ENCODE measurements around the gene CRACR2A.

The CRACR2A gene

GRCh38 chr12:3668479-3669165 is 84.3 kb downstream of the CRACR2A start:
- Mint-ChIP-seq H3K9me3 (ENCODE audit: low read depth) (no peaks in the 10 kb centered on the region), H3K4me1 (ENCODE audit: low read depth) (no peaks in the 10 kb centered on the region), H3K27ac (no peak overlapping the region), H3K36me3 (peaks cover 14% of the 10 kb centered on the region), H3K4me3 (no peak overlapping the region), H3K27me3 (no peaks in the 10 kb centered on the region)

GRCh38 chr12:3667485-3667884 is 85.4 kb downstream of the CRACR2A start:
- Mint-ChIP-seq H3K27me3 (no peaks in the 10 kb centered on the region), H3K4me1 (ENCODE audit: low read depth) (no peaks in the 10 kb centered on the region), H3K4me3 (no peak overlapping the region), H3K27ac (no peak overlapping the region), H3K9me3 (ENCODE audit: low read depth) (no peaks in the 10 kb centered on the region), H3K36me3 (peaks cover 13% of the 10 kb centered on the region)

- no peak overlapping the region for H3K4me3 Mint-ChIP-seq
- H3K9me3 Mint-ChIP-seq (ENCODE audit: low read depth): no peaks in the 10 kb centered on the region
- H3K27ac Mint-ChIP-seq: no peak overlapping the region
- H3K27me3 Mint-ChIP-seq: no peaks in the 10 kb centered on the region
- H3K36me3 Mint-ChIP-seq: peaks cover 12% of the 10 kb centered on the region
- H3K4me1 Mint-ChIP-seq (ENCODE audit: low read depth): no peaks in the 10 kb centered on the region
Measured at GRCh38 chr12:3666441-3666840, 86.5 kb downstream of the CRACR2A start.

- peaks cover 22% of the 10 kb centered on the region for H3K36me3 Mint-ChIP-seq
- H3K9me3 Mint-ChIP-seq (ENCODE audit: low read depth): no peaks in the 10 kb centered on the region
- no peak overlapping the region for H3K27ac Mint-ChIP-seq
- no peak overlapping the region for H3K4me3 Mint-ChIP-seq
- no peaks in the 10 kb centered on the region for H3K4me1 Mint-ChIP-seq (ENCODE audit: low read depth)
- H3K27me3 Mint-ChIP-seq: no peaks in the 10 kb centered on the region
Measured at GRCh38 chr12:3662521-3662921, 90.4 kb downstream of the CRACR2A start.

- no peak overlapping the region for H3K27ac Mint-ChIP-seq
- peaks cover 21% of the 10 kb centered on the region for H3K36me3 Mint-ChIP-seq
Measured at GRCh38 chr12:3661028-3661427, 91.9 kb downstream of the CRACR2A start.

GRCh38 chr12:3658327-3659163 is 94.4 kb downstream of the CRACR2A start:
- Mint-ChIP-seq H3K4me3 (no peak overlapping the region), H3K36me3 (peaks cover 14% of the 10 kb centered on the region), H3K27me3 (no peaks in the 10 kb centered on the region), H3K4me1 (ENCODE audit: low read depth) (no peaks in the 10 kb centered on the region), H3K9me3 (ENCODE audit: low read depth) (no peaks in the 10 kb centered on the region), H3K27ac (no peak overlapping the region)

More at GRCh38 chr12:3661028-3661427, 91.9 kb downstream of the CRACR2A start:
- Mint-ChIP-seq H3K4me1 (ENCODE audit: low read depth) (no peaks in the 10 kb centered on the region), H3K4me3 (no peak overlapping the region), H3K27me3 (no peaks in the 10 kb centered on the region), H3K9me3 (ENCODE audit: low read depth) (no peaks in the 10 kb centered on the region)

GRCh38 chr12:3656946-3657622 is 95.8 kb downstream of the CRACR2A start:
- Mint-ChIP-seq H3K27ac (no peak overlapping the region), H3K4me3 (no peak overlapping the region), H3K4me1 (ENCODE audit: low read depth) (no peaks in the 10 kb centered on the region), H3K27me3 (no peaks in the 10 kb centered on the region), H3K36me3 (peaks cover 14% of the 10 kb centered on the region), H3K9me3 (ENCODE audit: low read depth) (no peaks in the 10 kb centered on the region)

- no peaks in the 10 kb centered on the region for H3K4me1 Mint-ChIP-seq (ENCODE audit: low read depth)
- no peak overlapping the region for H3K4me3 Mint-ChIP-seq
- no peaks in the 10 kb centered on the region for H3K9me3 Mint-ChIP-seq (ENCODE audit: low read depth)
- H3K27ac Mint-ChIP-seq: no peak overlapping the region
- no peaks in the 10 kb centered on the region for H3K27me3 Mint-ChIP-seq
- peaks cover 14% of the 10 kb centered on the region for H3K36me3 Mint-ChIP-seq
Measured at GRCh38 chr12:3655328-3655900, 97.5 kb downstream of the CRACR2A start.

GRCh38 chr12:3651585-3652424 is 101.1 kb downstream of the CRACR2A start:
- Mint-ChIP-seq H3K9me3 (ENCODE audit: low read depth) (no peaks in the 10 kb centered on the region), H3K27ac (no peak overlapping the region), H3K36me3 (peaks cover 7% of the 10 kb centered on the region)

GRCh38 chr12:3647504-3647903 is 105.4 kb downstream of the CRACR2A start:
- H3K9me3 Mint-ChIP-seq (ENCODE audit: low read depth): no peaks in the 10 kb centered on the region
- H3K27ac Mint-ChIP-seq: no peak overlapping the region

More at GRCh38 chr12:3651585-3652424, 101.1 kb downstream of the CRACR2A start:
- Mint-ChIP-seq H3K4me1 (ENCODE audit: low read depth) (no peaks in the 10 kb centered on the region), H3K27me3 (no peaks in the 10 kb centered on the region), H3K4me3 (no peak overlapping the region)

GRCh38 chr12:3646561-3647241 is 106.2 kb downstream of the CRACR2A start:
- no peaks in the 10 kb centered on the region for H3K9me3 Mint-ChIP-seq (ENCODE audit: low read depth)
- no peak overlapping the region for H3K4me3 Mint-ChIP-seq
- H3K27me3 Mint-ChIP-seq: no peaks in the 10 kb centered on the region
- no peaks in the 10 kb centered on the region for H3K4me1 Mint-ChIP-seq (ENCODE audit: low read depth)
- H3K36me3 Mint-ChIP-seq: peaks cover 20% of the 10 kb centered on the region
- no peak overlapping the region for H3K27ac Mint-ChIP-seq

More at GRCh38 chr12:3647504-3647903, 105.4 kb downstream of the CRACR2A start:
- Mint-ChIP-seq H3K36me3 (peaks cover 20% of the 10 kb centered on the region), H3K4me1 (ENCODE audit: low read depth) (no peaks in the 10 kb centered on the region), H3K4me3 (no peak overlapping the region), H3K27me3 (no peaks in the 10 kb centered on the region)

- Mint-ChIP-seq H3K9me3 (ENCODE audit: low read depth) (no peaks in the 10 kb centered on the region), H3K27me3 (no peaks in the 10 kb centered on the region), H3K36me3 (peaks cover 26% of the 10 kb centered on the region), H3K4me3 (no peak overlapping the region), H3K4me1 (ENCODE audit: low read depth) (no peaks in the 10 kb centered on the region), H3K27ac (no peak overlapping the region)
Measured at GRCh38 chr12:3645091-3645490, 107.8 kb downstream of the CRACR2A start.

GRCh38 chr12:3644104-3644503 is 108.8 kb downstream of the CRACR2A start:
- H3K36me3 Mint-ChIP-seq: peaks cover 26% of the 10 kb centered on the region
- no peak overlapping the region for H3K27ac Mint-ChIP-seq
- H3K4me1 Mint-ChIP-seq (ENCODE audit: low read depth): no peaks in the 10 kb centered on the region
- H3K4me3 Mint-ChIP-seq: no peak overlapping the region
- no peaks in the 10 kb centered on the region for H3K27me3 Mint-ChIP-seq
- H3K9me3 Mint-ChIP-seq (ENCODE audit: low read depth): no peaks in the 10 kb centered on the region
